ENCODE results near the gene SLC26A5. TPM values are rescaled to one million over a fixed set of nuclear protein-coding genes. Genes with fewer than 3 reads are reported as not detected.

Gene SLC26A5
- total RNA-seq, 1 experiment from 2014 or later: not detected

GRCh38 chr7:103344453-103345149 is 101.4 kb downstream of the SLC26A5 start, which contains the start of gene DNAJC2:
TSS of gene DNAJC2 (minus strand) at chr7:103344767. CDS start at chr7:103344622, 145 bp downstream.
- peak; percentile 91 to 95 for DNase-seq
- H3K4me3 ChIP-seq: peak within 1 kb of the TSS; percentile 93
- H3K27ac ChIP-seq: peak within 1 kb of the TSS; percentile 70
- H3K27me3 ChIP-seq: no peaks in the 10 kb centered on the region
- peaks cover 5% of the 10 kb centered on the region; the same call in 1 of the 2 replicates for H3K4me1 ChIP-seq
- peaks cover 26% of the 10 kb centered on the region for H3K36me3 ChIP-seq
- no peaks in the 10 kb centered on the region for H3K9me3 ChIP-seq (replicated peaks)

- DNase-seq: peak; percentile 22 to 31
- peak overlapping the region; percentile 93 for H3K4me3 ChIP-seq
- no peaks in the 10 kb centered on the region for H3K9me3 ChIP-seq (replicated peaks)
- H3K36me3 ChIP-seq: peaks cover 31% of the 10 kb centered on the region
- peaks cover 3% of the 10 kb centered on the region; the same call in 1 of the 2 replicates for H3K4me1 ChIP-seq
- H3K27ac ChIP-seq: peak overlapping the region; percentile 70
- H3K27me3 ChIP-seq: no peaks in the 10 kb centered on the region
These were observed 102.1 kb downstream of the SLC26A5 start for GRCh38 chr7:103343758-103344452.

- no peak for DNase-seq
- Histone ChIP-seq H3K9me3 (replicated peaks) (no peaks in the 10 kb centered on the region), H3K36me3 (peaks cover 37% of the 10 kb centered on the region), H3K4me3 (peak overlapping the region; percentile 93), H3K4me1 (no peaks in the 10 kb centered on the region), H3K27ac (no peak overlapping the region), H3K27me3 (no peaks in the 10 kb centered on the region)
These were observed 102.7 kb downstream of the SLC26A5 start for GRCh38 chr7:103343332-103343731.

GRCh38 chr7:103341466-103341865 is 104.5 kb downstream of the SLC26A5 start:
- Histone ChIP-seq H3K4me1 (no peaks in the 10 kb centered on the region), H3K27ac (no peak overlapping the region), H3K27me3 (no peaks in the 10 kb centered on the region), H3K9me3 (replicated peaks) (no peaks in the 10 kb centered on the region), H3K36me3 (peaks cover 54% of the 10 kb centered on the region), H3K4me3 (no peak overlapping the region)
- DNase-seq: no peak

- Histone ChIP-seq H3K36me3 (peaks cover 76% of the 10 kb centered on the region), H3K27me3 (no peaks in the 10 kb centered on the region), H3K27ac (no peak overlapping the region), H3K4me1 (no peaks in the 10 kb centered on the region), H3K4me3 (no peak overlapping the region), H3K9me3 (replicated peaks) (no peaks in the 10 kb centered on the region)
- no peak for DNase-seq
These were observed 107.1 kb downstream of the SLC26A5 start for GRCh38 chr7:103338864-103339263.

GRCh38 chr7:103336761-103337160 is 109.2 kb downstream of the SLC26A5 start:
- Histone ChIP-seq H3K36me3 (peaks cover 81% of the 10 kb centered on the region), H3K9me3 (replicated peaks) (no peaks in the 10 kb centered on the region), H3K27ac (no peak overlapping the region), H3K27me3 (no peaks in the 10 kb centered on the region), H3K4me1 (no peaks in the 10 kb centered on the region), H3K4me3 (no peak overlapping the region)
- DNase-seq: no peak

GRCh38 chr7:103325744-103326143 is 120.3 kb downstream of the SLC26A5 start:
- no peak overlapping the region for H3K27ac ChIP-seq
- H3K4me1 ChIP-seq: no peaks in the 10 kb centered on the region
- no peaks in the 10 kb centered on the region for H3K9me3 ChIP-seq (replicated peaks)
- no peak for DNase-seq
- H3K27me3 ChIP-seq: no peaks in the 10 kb centered on the region
- peaks cover 68% of the 10 kb centered on the region for H3K36me3 ChIP-seq
- H3K4me3 ChIP-seq: no peak overlapping the region

Other genes with a start within 250 kb of the SLC26A5 start
- gene PMPCB, start 148.8 kb downstream of the SLC26A5 start, total RNA-seq (2014; rRNA removed; shearing (Covaris generic)): 96.1 and 110 TPM in 2 replicates
- 48.7 and 55.1 TPM in 2 replicates for gene DNAJC2, start 101.4 kb downstream of the SLC26A5 start, total RNA-seq (2014; rRNA removed; shearing (Covaris generic))
- 198 and 208 TPM in 2 replicates for gene PSMC2, start 98.6 kb downstream of the SLC26A5 start, total RNA-seq (2014; rRNA removed; shearing (Covaris generic))

Data from SJCRH30 (cell line).